HS-5 (cell line): Measurements from ENCODE around the gene TMEM213.

Experiments used
- DNase-seq: peaks from one replicate; pipeline ENCODE4 v3.0.0-alpha.2; 2012; ENCODE audit warnings: low read depth

TMEM213 gene

GRCh38 chr7:138876326-138876725, 78.5 kb downstream of the TMEM213 start:
- no peak for DNase-seq

GRCh38 chr7:138878051-138878450, 80.3 kb downstream of the TMEM213 start:
- DNase-seq: no peak

- no peak for DNase-seq
These were observed 81.1 kb downstream of the TMEM213 start for GRCh38 chr7:138878856-138879255.

- no peak for DNase-seq
These were observed 81.6 kb downstream of the TMEM213 start for GRCh38 chr7:138879356-138879755.

GRCh38 chr7:138880881-138881578, 83.2 kb downstream of the TMEM213 start:
- DNase-seq: no peak

- DNase-seq: no peak
These were observed 83.9 kb downstream of the TMEM213 start for GRCh38 chr7:138881579-138882188.

GRCh38 chr7:138882249-138882648, 84.5 kb downstream of the TMEM213 start:
- no peak for DNase-seq

- DNase-seq: no peak
These were observed 87.8 kb downstream of the TMEM213 start for GRCh38 chr7:138885383-138886147.

- no peak for DNase-seq
These were observed 88.7 kb downstream of the TMEM213 start for GRCh38 chr7:138886501-138886917.

GRCh38 chr7:138887085-138887710, 89.4 kb downstream of the TMEM213 start:
- DNase-seq: no peak
